CD4-positive, alpha-beta T cell treated with Interleukin-4 for 1 hour (primary cell): ENCODE results near the gene RELA.
A peak's percentile ranks its signal among the peaks of the same experiment; 100 is the strongest.

Source experiments
- DNase-seq, 2 donors: peaks; one replicate each; pipeline ENCODE4 v3.0.0-alpha.2; 2020 to 2022

Gene RELA

DNA sequence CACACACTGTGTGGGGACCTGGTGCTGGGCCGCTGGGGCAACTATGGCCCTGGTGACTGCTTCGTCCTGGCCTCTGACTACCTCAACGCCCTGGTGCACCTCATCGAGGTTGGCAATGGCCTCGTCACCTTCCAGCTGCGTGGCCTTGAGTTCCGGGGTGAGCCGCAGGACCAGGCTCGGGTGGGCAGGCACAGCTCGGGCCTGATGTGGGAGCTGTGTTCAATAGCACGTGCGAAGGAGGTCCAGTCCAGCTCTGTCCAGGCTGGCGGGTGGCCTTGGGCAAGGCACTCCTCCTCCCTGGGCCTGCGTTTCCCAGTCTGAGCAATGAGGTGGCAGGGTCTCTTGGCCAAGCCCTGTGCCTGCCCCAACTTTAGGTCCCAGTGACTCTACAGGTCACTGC lies 33.1 kb downstream of the RELA start:
- DNase-seq = no peak

DNA sequence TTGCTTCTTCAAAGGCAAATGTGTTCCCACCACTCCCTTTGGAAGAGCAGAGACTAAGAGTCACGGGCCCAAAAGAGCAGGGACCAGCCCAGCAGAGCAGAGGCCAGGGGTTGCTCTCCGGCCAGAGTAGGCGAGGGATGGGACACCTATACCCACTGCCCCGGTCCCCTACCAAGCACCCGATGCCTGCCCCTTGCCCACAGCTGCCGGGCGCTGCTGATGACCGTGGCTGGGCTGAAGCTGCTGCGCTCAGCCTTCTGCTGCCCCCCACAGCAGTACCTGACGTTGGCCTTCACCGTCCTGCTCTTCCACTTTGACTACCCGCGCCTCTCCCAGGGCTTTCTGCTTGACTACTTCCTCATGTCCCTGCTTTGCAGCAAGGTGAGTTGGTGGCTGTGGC lies 35.5 kb downstream of the RELA start:
- no peak for DNase-seq

DNA sequence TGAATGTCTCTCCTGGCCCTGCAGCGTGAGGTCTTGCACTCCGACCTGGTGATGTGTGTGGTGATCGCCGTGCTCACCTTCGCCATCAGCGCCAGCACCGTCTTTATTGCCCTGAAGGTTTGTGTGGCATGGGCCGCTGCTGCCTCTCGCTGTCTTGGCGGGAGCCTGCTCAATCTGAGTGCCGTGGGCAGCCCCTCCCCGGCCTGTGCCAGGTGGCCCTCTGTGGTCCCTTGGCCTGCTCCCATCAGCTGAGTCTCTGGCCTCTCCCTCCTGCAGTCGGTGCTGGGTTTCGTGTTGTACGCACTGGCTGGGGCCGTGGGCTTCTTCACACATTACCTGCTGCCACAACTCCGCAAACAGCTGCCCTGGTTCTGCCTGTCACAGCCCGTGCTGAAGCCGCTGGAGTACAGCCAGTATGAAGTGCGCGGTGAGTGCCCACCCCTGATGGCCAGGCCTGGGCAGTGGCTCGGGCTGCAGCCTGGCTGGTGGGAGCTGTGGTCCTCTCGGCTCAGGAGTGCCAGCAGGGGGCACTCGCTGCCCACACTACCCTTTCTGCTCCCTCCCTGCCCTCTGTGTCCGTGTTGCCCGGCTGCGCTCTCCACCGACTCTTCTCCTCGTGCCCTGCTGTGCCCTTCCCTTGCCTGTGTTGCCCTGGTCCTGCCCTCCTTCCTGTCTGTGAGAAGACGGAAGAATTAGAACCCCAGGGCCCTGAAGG lies 36.9 kb downstream of the RELA start:
- peak; percentile 70 to 78 for DNase-seq

DNA sequence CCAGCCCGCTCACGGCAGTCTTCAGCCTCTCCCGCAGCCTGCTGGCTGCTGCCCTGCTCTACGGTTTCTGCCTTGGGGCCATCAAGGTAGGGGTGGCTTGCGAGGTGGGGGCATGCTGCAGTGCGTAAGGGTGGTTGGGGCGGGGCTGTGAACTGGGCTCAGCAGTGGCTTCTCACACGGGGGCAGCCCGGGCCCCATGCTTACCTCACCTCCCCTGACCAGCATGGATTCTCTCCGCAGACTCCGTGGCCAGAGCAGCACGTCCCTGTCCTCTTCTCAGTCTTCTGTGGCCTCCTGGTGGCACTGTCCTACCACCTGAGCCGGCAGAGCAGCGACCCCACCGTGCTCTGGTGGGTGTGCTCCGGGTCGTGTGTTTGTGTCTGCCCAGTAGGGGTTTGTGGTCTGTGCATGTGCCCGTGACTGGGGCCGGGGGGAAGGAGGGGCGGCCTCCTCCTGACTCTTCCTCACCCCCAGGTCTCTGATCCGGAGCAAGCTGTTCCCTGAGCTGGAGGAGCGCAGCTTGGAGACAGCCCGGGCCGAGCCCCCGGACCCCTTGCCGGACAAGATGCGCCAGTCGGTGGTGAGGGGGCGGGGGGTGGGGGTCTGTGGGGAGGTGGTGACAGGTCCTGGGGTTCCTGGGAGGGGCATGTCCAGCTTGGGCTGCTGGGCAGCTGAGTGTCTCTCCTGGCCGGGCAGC lies 37.6 kb downstream of the RELA start:
- DNase-seq = no peak

DNA sequence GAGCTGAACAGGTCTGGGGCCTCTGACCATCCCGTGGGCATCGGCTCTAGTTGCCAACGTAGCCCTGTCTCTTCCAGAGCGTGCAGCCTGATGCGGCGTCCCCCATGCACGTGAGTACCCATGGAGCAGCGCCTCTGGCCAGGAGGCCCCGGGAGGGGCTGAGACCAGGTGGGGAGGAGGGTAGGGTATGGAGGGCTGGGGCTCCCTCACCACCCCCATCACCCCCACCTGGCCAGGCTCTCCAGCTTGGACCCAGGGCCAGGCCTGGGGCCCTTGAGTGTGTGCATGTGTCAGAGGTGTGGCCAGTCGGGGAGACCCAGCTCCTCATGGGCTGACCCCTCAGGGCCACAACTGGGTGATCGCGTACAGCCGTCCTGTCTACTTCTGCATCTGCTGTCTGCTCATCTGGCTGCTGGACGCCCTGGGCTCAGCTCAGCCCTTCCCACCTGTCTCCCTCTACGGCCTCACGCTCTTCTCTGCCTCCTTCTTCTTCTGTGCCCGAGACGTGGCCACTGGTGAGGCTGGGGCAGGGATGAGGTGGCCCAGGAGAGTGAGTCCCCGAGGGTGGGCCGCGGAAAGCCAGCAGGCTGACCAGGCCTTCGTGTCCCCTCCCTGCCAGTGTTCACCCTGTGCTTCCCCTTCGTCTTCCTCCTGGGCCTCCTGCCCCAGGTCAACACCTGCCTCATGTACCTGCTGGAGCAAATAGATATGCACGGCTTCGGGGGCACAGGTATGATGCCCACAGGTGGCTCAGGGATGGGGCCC lies 38.7 kb downstream of the RELA start:
- DNase-seq = no peak

DNA sequence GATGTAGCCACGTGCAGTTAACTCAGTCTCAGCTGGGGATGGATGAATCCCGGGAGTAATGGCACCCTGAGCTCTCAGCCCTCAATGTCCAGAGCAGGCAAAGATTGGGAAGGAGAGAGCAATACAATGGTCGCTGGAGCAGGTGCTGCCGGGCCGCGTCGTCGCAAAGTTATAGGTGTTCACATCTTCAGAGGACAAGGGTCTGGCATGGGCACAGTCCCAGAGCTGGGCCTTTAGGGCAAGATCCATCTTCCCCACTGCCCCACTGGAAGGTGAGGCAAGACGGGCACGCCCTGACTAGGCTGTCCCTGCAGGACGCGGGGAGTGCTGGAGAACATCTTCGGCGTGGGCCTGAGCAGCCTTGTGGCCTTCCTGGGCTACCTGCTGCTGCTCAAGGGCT lies 39.5 kb downstream of the RELA start:
- no peak for DNase-seq

DNA sequence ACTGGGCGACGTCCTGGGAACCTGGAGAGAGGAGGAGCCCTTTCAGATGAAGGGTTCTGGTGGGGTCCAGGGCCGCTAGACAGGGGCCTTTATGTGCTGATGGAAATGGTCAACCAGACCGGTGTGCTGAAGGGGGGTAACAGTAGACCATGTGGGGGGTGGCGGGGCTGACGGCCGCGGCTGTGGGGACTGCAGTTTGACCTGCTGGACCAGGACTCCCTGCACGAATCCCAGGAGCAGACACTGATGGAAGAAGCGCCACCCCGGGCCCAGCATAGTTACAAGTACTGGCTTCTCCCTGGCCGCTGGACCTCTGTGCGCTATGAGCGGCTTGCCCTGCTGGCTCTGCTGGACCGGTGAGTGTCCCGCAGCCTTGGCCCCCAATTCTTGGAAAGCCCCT lies 40.7 kb downstream of the RELA start:
- DNase-seq = no peak

DNA sequence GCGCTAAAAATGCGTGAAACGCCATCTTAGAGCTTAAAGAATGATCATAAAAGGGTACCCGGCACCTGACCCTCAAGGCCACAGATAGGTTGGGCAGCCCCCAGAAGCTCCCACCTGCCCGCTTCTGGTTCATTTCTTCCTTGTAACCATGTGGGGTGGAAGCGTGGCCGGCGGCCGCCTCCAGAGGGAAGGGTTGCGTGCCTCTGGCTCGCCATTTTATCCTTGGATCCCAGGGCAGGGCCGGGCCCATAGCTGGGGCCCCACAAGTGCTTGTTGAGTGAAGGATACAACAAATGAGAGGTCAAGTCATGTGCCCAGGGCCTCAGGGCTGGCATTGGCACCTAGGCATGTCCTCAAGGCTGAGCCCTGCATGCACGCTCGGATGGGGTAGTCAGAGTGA lies 41.3 kb downstream of the RELA start:
- no peak for DNase-seq

DNA sequence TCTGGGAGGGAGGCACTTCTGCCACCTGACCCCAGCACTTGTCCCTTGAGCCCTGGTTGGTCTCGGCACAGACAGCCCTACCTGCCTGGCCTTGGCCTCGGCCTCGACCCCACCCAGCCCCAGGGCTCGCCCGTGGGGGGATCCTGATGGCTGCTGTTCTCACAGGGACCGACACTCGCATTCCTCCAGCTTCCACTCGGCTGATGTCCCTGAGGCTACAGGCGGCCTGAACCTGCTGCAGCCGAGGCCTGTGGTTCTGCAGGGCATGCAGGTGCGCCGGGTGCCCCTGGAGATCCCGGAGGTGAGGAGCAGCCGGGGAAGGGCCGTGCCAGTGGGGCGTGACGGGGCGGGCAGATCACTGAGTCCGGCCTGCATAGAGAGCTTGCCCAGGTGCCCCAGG lies 42.0 kb downstream of the RELA start:
- no peak for DNase-seq

DNA sequence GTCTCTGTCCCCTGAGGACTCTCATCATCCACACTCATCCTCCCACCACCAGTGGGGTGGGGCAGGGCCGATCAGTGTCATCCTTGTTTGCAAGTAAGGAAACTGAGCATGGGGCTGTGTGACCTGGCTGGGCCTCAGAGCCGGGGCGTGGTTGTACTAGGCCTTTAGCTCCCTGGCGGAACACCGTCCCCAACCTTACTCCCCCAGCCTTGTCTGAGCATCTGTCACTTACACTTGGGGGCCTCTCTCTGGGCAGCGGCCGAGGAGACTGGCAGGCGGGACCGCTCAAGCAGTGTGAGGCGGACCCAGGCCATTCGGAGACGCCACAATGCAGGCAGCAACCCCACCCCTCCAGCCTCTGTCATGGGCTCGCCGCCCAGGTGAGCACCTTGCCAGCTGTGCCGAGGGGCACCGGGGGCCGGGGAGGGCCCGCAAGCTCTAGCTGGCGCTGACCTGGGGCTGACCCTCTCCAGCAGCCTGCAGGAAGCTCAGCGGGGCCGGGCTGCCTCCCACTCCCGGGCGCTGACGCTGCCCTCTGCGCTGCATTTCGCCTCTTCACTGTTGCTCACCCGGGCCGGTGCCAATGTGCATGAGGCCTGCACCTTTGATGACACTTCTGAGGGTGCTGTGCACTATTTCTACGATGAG lies 43.3 kb downstream of the RELA start:
- no peak for DNase-seq

DNA sequence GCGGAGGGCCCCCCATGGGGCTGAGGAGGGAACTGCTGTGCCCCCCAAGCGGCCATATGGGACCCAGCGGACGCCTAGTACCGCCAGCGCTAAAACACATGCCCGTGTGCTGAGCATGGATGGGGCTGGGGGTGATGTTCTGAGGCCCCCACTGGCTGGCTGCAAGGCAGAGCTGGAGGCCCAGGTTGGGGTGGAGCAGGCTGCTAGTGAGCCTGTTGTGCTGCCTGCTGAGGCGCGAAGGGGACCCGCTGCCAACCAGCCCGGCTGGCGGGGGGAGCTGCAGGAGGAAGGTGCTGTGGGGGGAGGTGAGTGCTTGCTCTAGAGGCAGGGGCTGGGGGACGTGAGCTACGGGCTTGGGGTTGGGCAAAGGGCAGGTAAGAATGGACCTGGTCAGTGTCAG lies 44.0 kb downstream of the RELA start:
- DNase-seq = no peak

DNA sequence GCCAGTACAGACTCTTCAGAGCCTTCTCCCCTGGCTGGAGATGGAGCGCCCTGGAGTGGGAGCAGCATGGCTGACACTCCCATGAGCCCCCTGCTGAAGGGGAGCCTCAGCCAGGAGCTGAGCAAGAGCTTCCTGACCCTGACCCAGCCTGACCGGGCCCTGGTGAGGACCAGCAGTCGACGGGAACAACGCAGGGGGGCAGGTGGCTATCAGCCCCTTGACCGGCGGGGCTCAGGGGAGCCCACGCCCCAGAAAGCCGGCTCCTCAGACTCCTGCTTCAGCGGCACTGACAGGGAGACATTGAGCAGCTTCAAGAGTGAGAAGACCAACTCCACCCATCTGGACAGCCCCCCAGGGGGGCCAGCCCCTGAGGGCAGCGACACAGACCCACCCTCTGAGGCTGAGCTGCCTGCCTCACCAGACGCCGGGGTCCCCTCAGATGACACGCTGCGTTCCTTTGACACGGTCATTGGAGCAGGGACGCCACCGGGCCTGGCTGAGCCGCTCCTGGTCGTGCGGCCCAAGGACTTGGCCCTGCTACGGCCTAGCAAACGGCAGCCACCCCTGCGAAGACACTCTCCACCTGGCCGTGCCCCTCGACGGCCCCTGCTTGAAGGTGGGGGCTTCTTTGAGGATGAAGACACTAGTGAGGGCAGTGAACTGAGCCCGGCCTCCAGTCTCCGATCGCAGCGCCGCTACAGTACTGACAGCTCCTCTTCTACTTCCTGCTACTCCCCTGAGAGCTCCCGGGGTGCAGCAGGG lies 44.5 kb downstream of the RELA start:
- no peak for DNase-seq

DNA sequence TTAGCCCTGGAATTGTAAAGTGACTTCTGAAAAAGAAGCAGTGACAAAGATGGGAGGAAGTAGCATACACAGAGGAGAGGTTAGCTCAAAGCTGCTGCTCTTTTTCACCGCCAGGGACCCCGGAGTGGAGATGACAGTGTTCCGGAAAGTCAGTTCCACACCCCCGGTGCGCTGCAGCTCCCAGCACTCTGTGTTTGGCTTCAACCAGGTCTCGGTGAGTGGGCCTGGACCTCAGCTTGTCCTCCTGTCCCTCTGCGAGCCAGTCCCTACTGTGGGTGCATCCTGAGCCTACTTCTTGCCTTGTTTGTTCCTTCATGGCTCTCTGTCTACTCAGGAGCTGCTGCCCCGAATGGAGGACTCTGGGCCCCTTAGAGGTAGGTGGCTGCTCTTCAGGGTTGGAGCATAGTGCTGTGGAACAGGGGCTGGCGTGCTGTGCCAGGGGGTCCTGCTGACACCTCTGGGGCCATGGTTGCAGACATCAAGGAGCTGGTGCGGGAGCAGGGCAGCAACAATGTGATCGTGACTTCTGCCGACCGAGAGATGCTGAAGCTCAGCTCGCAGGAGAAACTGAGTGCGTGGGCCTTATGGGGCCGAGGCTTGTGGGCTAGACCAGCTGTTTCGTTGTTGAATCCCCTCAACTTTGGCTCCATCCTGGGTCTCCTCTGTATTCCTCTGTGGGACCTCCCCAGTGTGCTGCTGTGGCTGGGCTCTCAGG lies 45.4 kb downstream of the RELA start:
- no peak for DNase-seq

DNA sequence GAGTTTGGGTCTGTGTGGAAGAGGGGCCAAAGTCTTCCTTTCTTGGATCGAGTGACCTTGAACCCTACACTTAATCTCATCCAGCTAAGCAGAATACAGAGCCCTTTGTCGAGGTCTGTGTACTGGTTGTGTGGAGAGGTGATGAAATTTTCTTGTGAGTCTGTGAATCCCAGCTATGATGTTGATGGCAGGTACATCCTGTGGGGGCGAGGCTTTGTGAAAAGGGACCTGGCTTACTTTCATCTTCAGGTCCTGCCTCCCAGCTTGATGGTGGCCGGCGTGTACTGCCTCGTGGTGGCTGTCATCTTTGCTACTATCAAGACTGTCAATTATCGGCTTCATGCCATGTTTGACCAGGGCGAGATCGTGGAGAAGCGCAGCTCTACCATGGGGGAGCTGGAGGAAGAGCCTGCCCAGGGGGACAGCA lies 46.1 kb downstream of the RELA start:
- peak in 1 of 2 donors; percentile 24 for DNase-seq

DNA sequence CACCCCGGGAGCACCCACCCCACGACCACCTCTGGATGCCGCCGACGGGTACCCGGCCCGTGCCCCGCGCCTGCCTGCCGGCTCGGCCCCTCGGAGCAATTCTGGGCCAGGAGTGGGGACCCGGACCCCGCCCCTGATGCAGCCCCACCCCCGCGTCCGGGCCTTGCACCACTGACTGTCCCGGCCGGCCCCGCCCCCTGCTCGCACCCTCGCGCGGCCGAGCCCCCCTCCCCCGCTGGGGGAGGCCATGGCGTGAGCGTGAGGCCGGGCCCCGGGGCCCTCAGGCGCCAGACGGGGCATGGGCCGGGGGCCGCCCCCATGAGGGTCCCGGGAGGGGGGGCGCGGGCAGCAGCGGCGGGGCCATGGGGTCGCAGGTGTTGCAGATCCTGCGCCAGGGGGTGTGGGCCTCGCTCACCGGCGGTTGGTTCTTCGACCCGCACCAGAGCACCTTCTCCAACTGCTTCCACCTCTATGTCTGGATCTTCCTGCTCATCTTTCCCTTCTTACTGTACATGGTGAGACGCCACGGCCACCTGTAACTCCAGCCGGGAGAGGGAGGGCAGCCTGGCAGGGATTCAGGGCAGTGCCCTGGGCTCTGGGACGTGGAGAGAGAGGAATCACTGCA lies 46.7 kb downstream of the RELA start:
- no peak for DNase-seq

DNA sequence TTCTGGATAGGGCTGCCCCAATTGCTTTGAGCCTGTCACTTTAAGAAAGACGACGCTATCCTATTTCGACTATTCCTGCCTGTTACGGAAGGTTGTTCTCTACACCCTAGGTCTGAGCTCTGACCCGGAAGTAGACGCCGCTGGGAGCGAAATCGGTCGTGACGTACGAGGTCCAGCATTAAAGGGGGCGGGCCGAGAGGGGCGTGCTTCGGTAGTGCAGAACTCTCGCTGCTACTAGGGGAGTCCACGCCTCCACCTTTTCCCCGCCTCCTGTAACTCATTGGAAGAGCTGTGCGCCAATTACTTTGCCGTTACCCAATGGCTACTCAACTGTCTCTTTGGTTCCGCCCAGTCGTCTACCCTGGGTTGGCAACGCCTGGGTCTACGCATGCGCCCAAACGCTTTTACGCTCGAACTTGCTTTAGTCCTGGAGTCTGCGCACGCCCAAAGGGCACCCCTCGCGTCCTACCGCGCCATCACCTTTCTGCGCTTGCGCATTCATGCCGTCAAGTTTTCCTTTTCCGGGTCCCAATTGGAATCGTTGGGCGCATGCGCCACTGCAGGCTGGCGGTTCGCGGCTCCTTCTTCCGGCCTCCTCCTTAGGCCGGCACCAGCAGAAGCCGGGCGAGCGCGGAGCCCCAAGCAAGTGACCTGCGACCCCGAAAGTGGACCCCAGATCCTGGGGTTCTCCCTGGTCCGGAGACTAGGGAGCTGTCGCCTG lies 47.3 kb downstream of the RELA start, which contains the start of gene PCNX3:
Gene PCNX3, plus strand, starts transcription at position 548 of the 721 bp plus-strand sequence. CDS start 536 bp downstream, outside the sequence.
- peak; percentile 100 for DNase-seq

DNA sequence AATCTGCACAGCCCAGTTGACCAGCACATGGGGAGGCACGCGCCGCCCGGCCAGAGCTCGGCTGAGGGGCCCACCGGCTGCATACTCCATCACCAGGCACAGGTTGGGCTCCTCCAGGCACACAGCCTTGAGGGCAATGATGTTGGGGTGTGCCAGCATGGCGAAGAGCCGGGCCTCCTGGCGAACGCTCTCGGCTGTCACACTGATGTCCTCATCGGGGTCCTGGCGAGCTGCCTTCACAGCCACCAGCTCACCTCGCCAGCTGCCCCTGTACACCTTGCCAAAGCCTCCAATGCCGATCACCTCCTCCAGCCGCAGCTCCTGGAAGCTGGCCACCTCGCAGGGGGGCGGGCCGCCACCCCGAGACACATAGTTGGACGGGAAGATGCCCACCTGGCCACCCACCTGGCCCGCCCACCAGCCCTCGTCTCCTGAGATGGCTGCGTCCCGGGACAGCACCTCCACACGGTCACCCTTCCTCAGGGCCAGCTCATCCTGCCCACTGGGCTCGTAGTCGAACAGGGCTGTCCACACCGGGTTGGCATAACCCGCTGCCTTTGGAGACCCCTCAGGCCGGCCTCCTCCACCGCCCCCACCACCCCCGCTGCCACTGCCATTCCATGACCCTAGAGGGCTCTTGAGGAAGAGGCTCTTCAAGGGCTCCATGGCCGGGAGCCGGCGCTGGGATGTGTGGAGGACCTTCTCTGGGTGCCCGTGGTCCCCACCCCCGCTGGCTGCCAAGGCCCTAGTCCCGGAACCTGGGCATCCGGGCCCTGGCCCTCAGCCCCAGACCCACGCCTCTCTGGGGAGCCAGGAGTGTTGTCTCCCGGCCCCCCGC lies 49.4 kb downstream of the RELA start:
- no peak for DNase-seq

DNA sequence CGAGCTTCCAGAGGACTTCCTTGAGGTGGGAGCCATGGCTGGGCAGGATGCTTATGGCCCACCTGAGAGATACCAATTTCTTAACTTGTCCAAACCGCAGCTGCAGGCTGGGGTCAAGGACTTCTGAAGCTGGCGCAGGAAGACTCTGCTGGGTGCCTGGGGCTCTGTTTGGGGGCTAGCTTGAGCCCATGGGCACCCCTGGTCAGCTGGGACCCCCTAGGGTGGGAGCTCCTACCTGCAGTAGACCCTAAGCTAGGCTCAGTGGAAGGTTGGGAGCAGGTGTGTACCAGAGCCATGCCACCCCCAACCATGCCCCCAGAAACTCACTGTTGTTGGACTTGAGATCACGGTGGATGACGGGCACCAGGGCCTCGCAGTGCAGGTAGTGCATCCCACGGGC lies 50.0 kb downstream of the RELA start:
- DNase-seq = no peak

DNA sequence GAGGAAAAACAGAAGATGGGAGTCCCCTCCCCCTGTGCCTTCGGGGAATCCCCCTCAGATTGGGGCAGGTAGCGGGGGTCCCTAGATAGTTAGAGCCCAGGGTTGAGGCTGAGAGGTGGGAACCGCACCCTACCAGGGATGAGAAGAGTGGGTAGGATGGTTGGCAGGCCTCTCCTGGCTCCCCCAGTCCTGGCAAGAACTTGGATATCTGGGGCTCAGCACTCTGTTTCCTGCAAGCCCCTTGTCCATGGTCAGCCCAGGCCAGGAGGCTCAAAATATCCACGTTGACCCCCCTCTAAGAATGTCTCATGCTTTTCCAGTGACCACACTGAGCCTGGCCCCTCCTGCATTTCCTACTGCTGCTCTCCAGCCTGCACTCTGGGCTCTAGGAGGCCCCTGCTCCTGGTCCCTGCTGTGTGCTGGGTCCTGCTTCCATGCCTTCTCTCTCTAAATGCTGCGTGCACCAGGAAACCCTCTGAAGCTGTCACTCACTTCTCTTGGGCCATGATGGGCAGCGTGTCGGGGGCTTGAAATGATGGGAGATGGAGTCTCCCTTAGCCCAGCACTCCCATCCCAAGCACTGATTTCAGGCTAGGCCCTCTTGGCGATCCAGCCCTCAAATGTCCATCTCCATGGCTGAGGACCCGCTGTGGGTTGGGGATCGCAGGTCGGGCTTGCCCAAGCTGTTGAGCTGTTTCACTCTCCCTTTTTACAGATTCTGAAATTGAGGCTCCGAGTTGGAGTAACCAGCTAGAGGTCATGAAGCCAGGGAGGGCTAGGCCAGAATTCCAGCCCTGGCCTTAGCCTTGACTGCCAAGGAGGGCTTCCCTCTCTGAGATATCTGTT lies 50.7 kb downstream of the RELA start:
- DNase-seq = no peak
